ENCODE results near the gene TUT7.
"Not testable (repeated sequence)": the region's sequence is repeated elsewhere in the genome, so short reads cannot be mapped to it uniquely, and the experiment has no call there.

TUT7 gene

GRCh38 chr9:86354011-86354817, at the start of gene TUT7:
Gene TUT7, minus strand, starts transcription at chr9:86354410. Its CDS starts 1,211 bp downstream, at chr9:86353199.
- DNase-seq, result peak in 1 of 2 experiments; percentile 69

- DNase-seq, result no peak
Observed at GRCh38 chr9:86402591-86402990, 48.4 kb upstream of the TUT7 start.

GRCh38 chr9:86396412-86396811, 42.2 kb upstream of the TUT7 start:
- DNase-seq, result no peak

GRCh38 chr9:86390184-86390583, 36.0 kb upstream of the TUT7 start:
- DNase-seq, result not testable (repeated sequence)

GRCh38 chr9:86389628-86390027, 35.4 kb upstream of the TUT7 start:
- DNase-seq, result no peak

GRCh38 chr9:86387376-86387775, 33.2 kb upstream of the TUT7 start:
- no peak for DNase-seq

- not testable (repeated sequence) for DNase-seq
Observed at GRCh38 chr9:86383000-86383399, 28.8 kb upstream of the TUT7 start.

GRCh38 chr9:86376016-86376415, 21.8 kb upstream of the TUT7 start:
- no peak for DNase-seq

GRCh38 chr9:86369810-86370209, 15.6 kb upstream of the TUT7 start:
- DNase-seq, result no peak

GRCh38 chr9:86368871-86369521, 14.8 kb upstream of the TUT7 start:
- DNase-seq, result no peak

GRCh38 chr9:86361176-86361575, 7.0 kb upstream of the TUT7 start:
- no peak for DNase-seq

- no peak for DNase-seq
Observed at GRCh38 chr9:86359151-86359879, 5.1 kb upstream of the TUT7 start.

GRCh38 chr9:86356871-86357866, 3.0 kb upstream of the TUT7 start:
- no peak for DNase-seq

GRCh38 chr9:86355814-86356213, 1.6 kb upstream of the TUT7 start:
- DNase-seq, result no peak

GRCh38 chr9:86354818-86355309, 654 bp upstream of the TUT7 start:
- no peak for DNase-seq

GRCh38 chr9:86353655-86354010, 577 bp downstream of the TUT7 start:
- DNase-seq, result no peak

- no peak for DNase-seq
Observed at GRCh38 chr9:86352440-86353077, 1.7 kb downstream of the TUT7 start.

- no peak for DNase-seq
Observed at GRCh38 chr9:86351880-86352279, 2.3 kb downstream of the TUT7 start.

- DNase-seq, result no peak
Observed at GRCh38 chr9:86350006-86350760, 4.0 kb downstream of the TUT7 start.

GRCh38 chr9:86349271-86349670, 4.9 kb downstream of the TUT7 start:
- no peak for DNase-seq

- DNase-seq, result no peak
Observed at GRCh38 chr9:86347991-86348390, 6.2 kb downstream of the TUT7 start.
